Bronchial epithelial cell (primary cell): Measurements from ENCODE around the gene ABCB1. TPM values are rescaled to one million over a fixed set of nuclear protein-coding genes. Genes with fewer than 3 reads are reported as not detected.

ENCODE experiments used
- DNase-seq: peaks from one replicate; pipeline ENCODE4 v3.0.0-alpha.2; 2010; ENCODE audit warnings: low read depth
- FAIRE-seq: peaks from 2 replicates; lab custom pipeline; 2011; peaks lifted over from hg19 to GRCh38; lab: Jason Lieb, UNC
- H3K27me3 ChIP-seq: 2 replicates; pipeline ENCODE4 v1.5.1; 2011; ENCODE audit warnings: low read length; ENCODE audit not compliant: control insufficient read depth, insufficient read depth
- H3K36me3 ChIP-seq: 2 replicates; pipeline ENCODE4 v1.5.1; 2011; ENCODE audit warnings: low read length; ENCODE audit not compliant: control insufficient read depth, insufficient read depth
- H3K4me3 ChIP-seq: 2 replicates; pipeline ENCODE4 v1.5.1; 2011; ENCODE audit warnings: mild to moderate bottlenecking, low read depth, low read length, control low read depth
- CTCF ChIP-seq: IDR thresholded peaks from 2 replicates; pipeline ENCODE4 v1.5.1; 2011; ENCODE audit warnings: mild to moderate bottlenecking, moderate library complexity, low read length, control low read depth, inconsistent platforms; ENCODE audit not compliant: insufficient read depth, severe bottlenecking
- total RNA-seq: library from RNA; depleted of rRNA; stranded (reverse); fragments of >200 nt; gene quantifications from 2 replicates; pipeline ENCODE4 v1.2.1, GENCODE V29; 2014

The ABCB1 gene
- total RNA-seq, 1 donor from 2014 or later: under 0.01 TPM

DNA sequence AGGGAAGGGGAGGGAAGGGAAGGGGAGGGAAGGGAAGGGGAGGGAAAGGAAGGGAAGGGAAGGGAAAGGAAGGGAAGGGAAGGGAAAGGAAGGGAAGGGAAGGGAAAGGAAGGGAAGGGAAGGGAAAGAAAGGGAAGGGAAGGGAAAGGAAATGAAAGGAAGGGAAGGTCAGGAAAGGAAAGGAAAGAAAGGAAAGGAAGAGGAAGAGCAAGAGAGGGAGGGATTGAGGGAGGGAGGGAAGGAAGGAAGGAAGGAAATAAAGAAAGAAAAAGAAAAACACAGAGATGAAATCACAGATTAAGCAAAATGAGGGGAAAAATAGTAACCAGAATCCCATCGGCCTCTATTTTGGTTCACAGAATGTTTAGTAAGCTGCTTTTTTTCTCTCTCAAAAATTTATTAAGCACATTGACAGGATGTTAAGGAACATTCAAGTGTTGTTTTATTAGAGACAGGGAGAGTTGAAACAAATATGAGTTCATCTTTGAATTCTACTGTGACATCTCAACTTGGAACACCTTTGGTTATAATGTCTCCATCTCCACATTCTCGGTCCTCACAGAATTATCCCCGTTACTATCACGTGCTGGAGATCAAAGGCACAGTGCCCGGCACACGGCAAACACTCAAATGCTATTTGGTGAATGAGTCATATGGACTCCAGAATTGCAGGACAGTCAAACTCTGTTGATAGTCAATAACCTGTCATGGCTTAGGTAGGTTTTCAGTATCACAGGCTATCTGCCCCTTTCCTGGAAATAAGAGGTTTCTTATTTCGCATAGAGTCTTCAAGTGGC lies 52.4 kb downstream of the ABCB1 start:
- Histone ChIP-seq H3K4me3 (no peak overlapping the region), H3K27me3 (no peaks in the 10 kb centered on the region), H3K36me3 (no peaks in the 10 kb centered on the region)
- FAIRE-seq: no peak
- no peak for TF ChIP-seq CTCF
- no peak for DNase-seq

DNA sequence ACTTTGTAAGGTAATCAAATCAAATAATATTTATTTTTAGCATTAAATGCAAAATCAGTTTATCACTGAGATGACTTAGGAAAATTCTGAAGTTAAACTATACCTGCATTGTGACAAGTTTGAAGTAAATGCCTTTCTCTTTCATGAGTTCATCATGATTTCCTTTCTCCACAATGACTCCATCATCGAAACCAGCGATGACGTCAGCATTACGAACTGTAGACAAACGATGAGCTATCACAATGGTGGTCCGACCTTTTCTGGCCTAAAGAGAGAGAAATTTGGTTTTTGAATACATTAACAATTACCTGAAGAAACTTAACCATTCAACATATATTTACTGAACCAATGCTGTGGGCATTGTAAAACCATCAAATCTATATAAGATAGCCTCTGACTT lies 54.9 kb downstream of the ABCB1 start:
- no peaks in the 10 kb centered on the region for H3K36me3 ChIP-seq
- no peak for TF ChIP-seq CTCF
- no peak overlapping the region for H3K4me3 ChIP-seq
- no peak for DNase-seq
- no peaks in the 10 kb centered on the region for H3K27me3 ChIP-seq
- no peak for FAIRE-seq

DNA sequence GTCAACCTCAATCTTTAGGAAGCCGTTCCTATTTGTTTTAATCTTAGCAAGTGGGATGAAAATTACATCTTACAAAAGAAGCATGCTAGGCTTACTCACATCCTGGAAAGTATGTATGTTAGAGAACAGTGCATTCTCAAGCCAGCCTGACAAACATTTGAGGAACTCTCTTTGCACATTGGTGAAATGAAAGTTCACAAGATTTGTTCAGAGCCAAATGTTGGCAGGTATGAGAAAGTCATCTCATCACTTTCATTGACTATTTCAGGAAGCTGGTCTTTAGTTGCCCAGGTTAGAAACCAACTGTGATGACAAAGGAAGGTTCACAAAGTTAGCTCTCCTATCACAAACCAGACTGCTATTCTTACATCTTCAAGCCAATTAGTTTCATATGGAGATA lies 57.1 kb downstream of the ABCB1 start:
- no peaks in the 10 kb centered on the region for H3K27me3 ChIP-seq
- TF ChIP-seq CTCF: no peak
- H3K4me3 ChIP-seq: no peak overlapping the region
- FAIRE-seq: peak; percentile 62
- no peaks in the 10 kb centered on the region for H3K36me3 ChIP-seq
- DNase-seq: no peak

- no peak for FAIRE-seq
- no peaks in the 10 kb centered on the region for H3K36me3 ChIP-seq
- no peak overlapping the region for H3K4me3 ChIP-seq
- no peak for TF ChIP-seq CTCF
- H3K27me3 ChIP-seq: no peaks in the 10 kb centered on the region
- no peak for DNase-seq
These were observed 59.0 kb downstream of the ABCB1 start for GRCh38 chr7:87541648-87542047.

DNA sequence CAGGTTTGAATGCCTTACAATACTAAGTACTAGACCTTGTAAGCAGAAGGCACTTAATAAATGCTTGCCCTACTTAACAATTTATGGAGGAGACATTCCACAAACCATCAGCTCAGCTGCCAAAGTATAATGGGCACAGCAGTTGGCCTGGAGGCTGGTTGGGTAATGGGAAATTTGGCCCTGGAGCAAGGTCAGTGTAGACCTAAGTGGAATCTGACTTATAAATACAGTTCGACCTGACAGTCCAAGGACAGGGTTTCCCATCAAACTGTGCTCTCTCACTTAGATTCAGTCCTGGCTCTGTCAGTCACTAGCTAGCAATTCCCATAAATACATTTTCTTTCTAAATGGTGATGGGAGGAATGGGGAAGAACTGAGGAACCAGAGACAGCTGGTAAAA lies 62.6 kb downstream of the ABCB1 start:
- TF ChIP-seq CTCF: no peak
- DNase-seq (no peak), FAIRE-seq (no peak)
- Histone ChIP-seq H3K4me3 (no peak overlapping the region), H3K36me3 (no peaks in the 10 kb centered on the region), H3K27me3 (no peaks in the 10 kb centered on the region)

- no peak for DNase-seq
- FAIRE-seq: no peak
- no peak for TF ChIP-seq CTCF
- Histone ChIP-seq H3K36me3 (no peaks in the 10 kb centered on the region), H3K4me3 (no peak overlapping the region), H3K27me3 (no peaks in the 10 kb centered on the region)
These were observed 66.6 kb downstream of the ABCB1 start for GRCh38 chr7:87534072-87534471.
